Type B pancreatic cell (in vitro differentiated cells): Measurements from ENCODE around the gene AFAP1. TPM values are rescaled to one million over a fixed set of nuclear protein-coding genes. Genes with fewer than 3 reads are reported as not detected.

Experiments
- DNase-seq: peaks from one replicate; pipeline ENCODE4 v3.0.0; 2021; ENCODE audit warnings: mixed read lengths; ENCODE audit not compliant: unreplicated experiment; ENCODE audit errors: extremely low spot score
- H3K27ac Mint-ChIP-seq: 2 replicates; pipeline ENCODE4 v1.8.0; 2021; ENCODE audit warnings: mild to moderate bottlenecking, mixed read lengths
- H3K27me3 Mint-ChIP-seq: 2 replicates; pipeline ENCODE4 v1.8.0; 2021; ENCODE audit warnings: mixed read lengths
- H3K36me3 Mint-ChIP-seq: 2 replicates; pipeline ENCODE4 v1.8.0; 2021; ENCODE audit warnings: mixed read lengths
- H3K4me1 Mint-ChIP-seq: one replicate; pipeline ENCODE4 v1.8.0; 2021; ENCODE audit warnings: mixed read lengths; ENCODE audit not compliant: unreplicated experiment
- H3K4me3 Mint-ChIP-seq: 2 replicates; pipeline ENCODE4 v1.8.0; 2021; ENCODE audit warnings: mild to moderate bottlenecking, mixed read lengths
- H3K9me3 Mint-ChIP-seq: 2 replicates; pipeline ENCODE4 v1.8.0; 2021; ENCODE audit warnings: mixed read lengths
- CTCF ChIP-seq: fragments of 200-600 bp; sonication (generic); conservative IDR thresholded peaks from 2 replicates; pipeline ENCODE4 v1.5.0; 2021; ENCODE audit warnings: antibody characterized with exemption, mild to moderate bottlenecking
- total RNA-seq: library from RNA; stranded (reverse); gene quantifications from 2 replicates; pipeline ENCODE4 v1.2.1, GENCODE V29; 2021; ENCODE audit warnings: low replicate concordance

Gene AFAP1
- total RNA-seq, 1 donor from 2014 or later, result 36.6 TPM

DNA sequence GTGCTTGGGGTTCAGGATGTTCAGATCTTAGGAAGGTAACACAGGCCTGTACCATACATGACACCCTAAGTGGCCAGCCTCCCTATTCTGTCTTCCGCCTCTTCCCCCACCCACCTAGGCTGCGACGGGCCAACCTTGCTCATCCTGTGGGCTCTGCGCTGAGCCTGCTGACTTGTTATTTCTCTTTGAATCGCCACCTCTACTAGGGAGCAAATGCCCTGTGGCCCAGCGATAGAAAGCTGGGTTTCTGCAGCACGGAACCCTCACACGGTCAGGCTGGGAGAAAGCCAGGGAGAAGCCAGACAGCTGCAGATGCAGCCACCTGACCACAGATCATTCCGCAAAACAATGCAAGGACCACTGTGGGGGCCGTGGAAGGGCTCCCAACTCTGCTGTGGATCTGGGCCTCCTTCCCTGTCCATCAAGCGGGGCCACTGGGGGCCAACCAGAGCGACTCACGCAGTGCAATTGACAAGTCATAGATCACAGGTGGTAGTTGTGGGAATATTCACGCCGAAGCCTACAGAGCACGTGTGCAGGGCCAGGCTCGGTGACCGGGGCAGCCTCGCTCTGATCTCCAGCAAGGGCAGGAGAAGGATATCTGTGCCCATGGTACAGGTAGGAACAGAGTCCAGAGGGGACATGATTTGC, 227.5 kb downstream of the AFAP1 start:
- no peak for TF ChIP-seq CTCF
- Mint-ChIP-seq H3K4me1 (peaks cover 12% of the 10 kb centered on the region), H3K36me3 (peaks cover 8% of the 10 kb centered on the region), H3K9me3 (no peaks in the 10 kb centered on the region), H3K27ac (no peak overlapping the region), H3K27me3 (peaks cover 5% of the 10 kb centered on the region), H3K4me3 (no peak overlapping the region)
- no peak for DNase-seq

DNA sequence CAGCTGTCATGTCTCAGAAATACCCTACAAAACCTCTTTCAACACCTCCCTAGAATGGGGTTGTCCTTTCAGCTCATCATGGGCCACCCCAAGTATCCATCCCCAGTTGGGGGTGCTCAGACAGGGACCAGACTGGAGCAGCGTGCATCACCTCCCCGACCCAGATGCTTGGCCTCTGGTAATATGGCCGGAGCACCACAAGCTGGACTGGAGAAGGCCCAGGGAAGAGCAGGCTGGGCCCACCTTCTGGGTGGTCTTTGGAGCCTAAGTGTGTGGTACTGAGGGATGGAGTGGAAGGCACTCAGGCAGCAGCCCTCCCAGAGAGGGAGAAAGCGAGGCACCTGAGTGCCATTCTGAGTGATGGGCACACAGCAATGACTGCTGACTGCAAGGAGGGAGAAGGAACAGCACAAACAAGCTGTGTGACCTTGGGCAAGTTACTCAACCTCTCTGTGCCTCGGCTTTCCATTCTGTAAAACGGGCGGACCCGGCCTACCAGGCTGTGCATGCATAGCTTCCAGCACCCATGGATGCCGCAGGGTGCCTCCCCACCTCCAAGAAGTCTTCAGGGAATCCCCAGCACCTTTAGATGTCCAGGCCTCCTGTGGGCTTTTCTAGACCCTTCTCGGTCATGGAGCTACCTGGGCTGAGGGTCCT, 228.2 kb downstream of the AFAP1 start:
- TF ChIP-seq CTCF, result no peak
- no peak overlapping the region for H3K4me3 Mint-ChIP-seq
- peaks cover 8% of the 10 kb centered on the region for H3K36me3 Mint-ChIP-seq
- H3K4me1 Mint-ChIP-seq, result peaks cover 12% of the 10 kb centered on the region
- DNase-seq, result no peak
- peaks cover 3% of the 10 kb centered on the region for H3K27me3 Mint-ChIP-seq
- H3K9me3 Mint-ChIP-seq, result no peaks in the 10 kb centered on the region
- H3K27ac Mint-ChIP-seq, result no peak overlapping the region

DNA sequence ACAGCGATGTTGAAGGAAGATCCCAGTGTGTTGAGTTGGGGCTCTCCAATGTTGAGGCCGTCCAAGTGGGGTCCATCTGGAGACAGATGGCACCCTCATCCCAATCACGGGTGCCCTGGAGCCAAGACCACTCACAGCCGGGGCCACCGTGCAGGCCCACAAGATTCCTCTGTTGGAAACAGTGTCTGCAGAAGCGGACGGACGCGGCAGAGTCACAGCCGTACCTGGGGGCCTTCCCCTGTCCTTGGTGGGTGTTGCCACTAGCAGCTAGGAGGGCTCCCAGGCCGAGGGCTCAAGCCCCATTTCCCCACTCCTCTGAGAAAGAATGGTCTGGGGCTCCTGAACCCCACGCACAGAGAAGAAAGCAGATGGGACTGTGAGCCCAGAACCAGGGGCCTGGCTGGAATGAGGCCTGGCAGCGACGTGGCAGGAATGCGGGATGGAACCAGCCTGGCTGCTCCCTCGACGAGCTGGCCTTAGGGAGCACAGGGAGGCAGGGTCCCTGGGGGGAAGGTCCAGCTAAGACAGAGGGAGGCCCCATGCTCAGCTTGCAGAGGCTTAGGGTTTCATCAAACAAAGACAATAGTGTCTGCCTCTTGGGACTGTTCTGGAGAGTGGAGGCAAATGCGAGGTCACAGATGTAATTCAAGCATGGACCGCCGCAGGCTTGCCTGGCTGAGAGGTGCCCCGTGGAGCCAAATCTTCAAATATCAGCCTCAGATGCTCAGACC, 228.9 kb downstream of the AFAP1 start:
- Mint-ChIP-seq H3K4me3 (no peak overlapping the region), H3K9me3 (no peaks in the 10 kb centered on the region), H3K4me1 (peaks cover 12% of the 10 kb centered on the region), H3K36me3 (peaks cover 4% of the 10 kb centered on the region), H3K27ac (no peak overlapping the region), H3K27me3 (no peaks in the 10 kb centered on the region)
- no peak for TF ChIP-seq CTCF
- DNase-seq, result no peak

GRCh38 chr4:7710126-7710525, 229.5 kb downstream of the AFAP1 start:
- Mint-ChIP-seq H3K4me3 (no peak overlapping the region), H3K27me3 (no peaks in the 10 kb centered on the region), H3K9me3 (no peaks in the 10 kb centered on the region), H3K36me3 (peaks cover 4% of the 10 kb centered on the region), H3K27ac (no peak overlapping the region), H3K4me1 (peaks cover 12% of the 10 kb centered on the region)
- DNase-seq, result no peak
- TF ChIP-seq CTCF, result no peak

- H3K4me3 Mint-ChIP-seq, result no peak overlapping the region
- no peak for TF ChIP-seq CTCF
- no peak overlapping the region for H3K27ac Mint-ChIP-seq
- peaks cover 12% of the 10 kb centered on the region for H3K4me1 Mint-ChIP-seq
- H3K27me3 Mint-ChIP-seq, result no peaks in the 10 kb centered on the region
- DNase-seq, result no peak
- no peaks in the 10 kb centered on the region for H3K9me3 Mint-ChIP-seq
- no peaks in the 10 kb centered on the region for H3K36me3 Mint-ChIP-seq
These were observed 230.2 kb downstream of the AFAP1 start for GRCh38 chr4:7709431-7709830.
